Fibroblast of pulmonary artery (primary cell): ENCODE results near the gene IPO9.
A peak's percentile ranks its signal among the peaks of the same experiment; 100 is the strongest.

Experiments
- DNase-seq: peaks from one replicate; pipeline ENCODE4 v3.0.0-alpha.2; 2010; ENCODE audit warnings: low read depth
- H3K4me3 ChIP-seq: replicated peaks from 2 replicates; pipeline ENCODE4 v1.5.1; 2011; ENCODE audit warnings: low read depth, mild to moderate bottlenecking, control low read depth, low read length, moderate library complexity
- CTCF ChIP-seq: IDR thresholded peaks from 2 replicates; pipeline ENCODE4 v1.5.1; 2011; ENCODE audit warnings: mild to moderate bottlenecking, control low read depth, low read length, inconsistent platforms; ENCODE audit errors: missing control alignments

IPO9 gene

GRCh38 chr1:201892211-201892610 lies 63.3 kb downstream of the IPO9 start:
- H3K4me3 ChIP-seq: no peak overlapping the region
- DNase-seq: no peak
- no peak for TF ChIP-seq CTCF

- no peak overlapping the region for H3K4me3 ChIP-seq
- TF ChIP-seq CTCF: no peak
- no peak for DNase-seq
These were observed 64.5 kb downstream of the IPO9 start for GRCh38 chr1:201893431-201893830.

GRCh38 chr1:201894343-201895119 lies 65.6 kb downstream of the IPO9 start:
- DNase-seq: no peak
- H3K4me3 ChIP-seq: no peak overlapping the region
- TF ChIP-seq CTCF: no peak

- H3K4me3 ChIP-seq: no peak overlapping the region
- TF ChIP-seq CTCF: no peak
- no peak for DNase-seq
These were observed 66.2 kb downstream of the IPO9 start for GRCh38 chr1:201895120-201895665.

GRCh38 chr1:201895913-201896807 lies 67.2 kb downstream of the IPO9 start:
- TF ChIP-seq CTCF: peak; percentile 99
- no peak overlapping the region for H3K4me3 ChIP-seq
- DNase-seq: peak; percentile 92

GRCh38 chr1:201896951-201897391 lies 68.0 kb downstream of the IPO9 start:
- no peak for DNase-seq
- TF ChIP-seq CTCF: no peak
- no peak overlapping the region for H3K4me3 ChIP-seq
